HEK293 (cell line): ENCODE results near the gene AIFM3.

Source experiments
- CTCF ChIA-PET: fragments of 350-600 bp; formaldehyde crosslinking; extraction: SDS; loops from one replicate; lab custom pipeline; 2021; ENCODE audit warnings: antibody characterized with exemption; lab: Yijun Ruan, JAX
- POLR2A ChIA-PET: fragments of 300-600 bp; formaldehyde crosslinking; extraction: SDS; loops from one replicate; lab custom pipeline; 2020; ENCODE audit warnings: antibody characterized with exemption, inconsistent platforms; lab: Yijun Ruan, JAX
- H3K27ac ChIP-seq: fragments of 200-500 bp; sonication (Bioruptor generic); 2 replicates; pipeline ENCODE4 v1.5.1; 2014; ENCODE audit warnings: low read depth, low read length, control low read depth, inconsistent platforms; ENCODE audit errors: extremely low read depth
- H3K36me3 ChIP-seq, 2 experiments: fragments of 200-500 bp in 1 of 2; sonication (Bioruptor generic) in 1 of 2; 1 replicate in 1 of 2; 2 replicates in 1 of 2; pipeline ENCODE4 v1.5.1; 2014 to 2017; ENCODE audit warnings: inconsistent platforms in 2 of 2, low read length in 2 of 2; ENCODE audit not compliant: control insufficient read depth in 2 of 2, insufficient read depth in 1 of 2
- H3K4me1 ChIP-seq: fragments of 200-500 bp; sonication (Bioruptor generic); 2 replicates; pipeline ENCODE4 v1.5.1; 2014; ENCODE audit warnings: mild to moderate bottlenecking, low read length, inconsistent platforms; ENCODE audit not compliant: control insufficient read depth, insufficient read depth
- H3K4me3 ChIP-seq: 2 replicates; pipeline ENCODE4 v1.5.1; 2011; ENCODE audit warnings: low read depth, mild to moderate bottlenecking, control low read depth, low read length, moderate library complexity
- H3K9me3 ChIP-seq: fragments of 200-500 bp; sonication (Bioruptor generic); 2 replicates; pipeline ENCODE4 v1.5.1; 2014; ENCODE audit warnings: low read depth, low read length, inconsistent platforms; ENCODE audit not compliant: control insufficient read depth, insufficient read depth
- FEZF1 ChIP-seq: fragments of 450-650 bp; formaldehyde crosslinking; IDR thresholded peaks from 2 replicates; pipeline ENCODE4 v1.5.1; 2016; ENCODE audit warnings: missing biosample characterization, missing genetic modification characterization
- GLI2 ChIP-seq: fragments of 450-650 bp; formaldehyde crosslinking; IDR thresholded peaks from 2 replicates; pipeline ENCODE4; 2017; ENCODE audit warnings: missing biosample characterization, missing genetic modification characterization, low read depth, borderline replicate concordance
- ZFP41 ChIP-seq: fragments of 450-650 bp; formaldehyde crosslinking; IDR thresholded peaks from 2 replicates; pipeline ENCODE4 v1.5.1; 2016; ENCODE audit warnings: missing biosample characterization, missing genetic modification characterization, borderline replicate concordance
- ZNF146 ChIP-seq: fragments of 450-650 bp; formaldehyde crosslinking; IDR thresholded peaks from 2 replicates; pipeline ENCODE4 v1.5.1; 2016; ENCODE audit warnings: missing biosample characterization, missing genetic modification characterization
- ZNF169 ChIP-seq: fragments of 450-650 bp; formaldehyde crosslinking; IDR thresholded peaks from 2 replicates; pipeline ENCODE4 v1.5.1; 2016; ENCODE audit warnings: missing biosample characterization, missing genetic modification characterization
- ZNF670 ChIP-seq: fragments of 450-650 bp; formaldehyde crosslinking; IDR thresholded peaks from 2 replicates; pipeline ENCODE4 v1.5.1; 2016; ENCODE audit warnings: missing biosample characterization, missing genetic modification characterization, low read depth
- ZNF747 ChIP-seq: fragments of 450-650 bp; formaldehyde crosslinking; IDR thresholded peaks from 2 replicates; pipeline ENCODE4 v1.5.1; 2016; ENCODE audit warnings: missing biosample characterization, missing genetic modification characterization
- ZNF837 ChIP-seq: fragments of 450-650 bp; formaldehyde crosslinking; IDR thresholded peaks from 2 replicates; pipeline ENCODE4 v1.5.1; 2016; ENCODE audit warnings: missing biosample characterization, missing genetic modification characterization
- ZXDB ChIP-seq: fragments of 450-650 bp; formaldehyde crosslinking; IDR thresholded peaks from 2 replicates; pipeline ENCODE4 v1.5.1; 2016; ENCODE audit warnings: missing biosample characterization, missing genetic modification characterization
- TF ChIP-seq, protein P1 (sequence below): fragments of 450-650 bp; formaldehyde crosslinking; IDR thresholded peaks from 2 replicates; pipeline ENCODE4 v1.5.1; 2016; ENCODE audit warnings: missing biosample characterization, missing genetic modification characterization
- TF ChIP-seq, protein P2 (sequence below): fragments of 450-650 bp; formaldehyde crosslinking; IDR thresholded peaks from 2 replicates; pipeline ENCODE4 v1.5.1; 2016; ENCODE audit warnings: missing biosample characterization, missing genetic modification characterization
- TF ChIP-seq, protein P3 (sequence below): fragments of 450-650 bp; formaldehyde crosslinking; conservative IDR thresholded peaks from 2 replicates; pipeline ENCODE4 v1.5.1; 2016; ENCODE audit warnings: low read depth, missing biosample characterization, missing genetic modification characterization
- TF ChIP-seq, protein P4 (sequence below): fragments of 450-650 bp; formaldehyde crosslinking; IDR thresholded peaks from 2 replicates; pipeline ENCODE4 v1.5.1; 2016; ENCODE audit warnings: missing biosample characterization, missing genetic modification characterization
- TF ChIP-seq, protein P5 (sequence below): fragments of 450-650 bp; formaldehyde crosslinking; IDR thresholded peaks from 2 replicates; pipeline ENCODE4 v1.5.1; 2016; ENCODE audit warnings: missing biosample characterization, missing genetic modification characterization

Gene AIFM3

DNA sequence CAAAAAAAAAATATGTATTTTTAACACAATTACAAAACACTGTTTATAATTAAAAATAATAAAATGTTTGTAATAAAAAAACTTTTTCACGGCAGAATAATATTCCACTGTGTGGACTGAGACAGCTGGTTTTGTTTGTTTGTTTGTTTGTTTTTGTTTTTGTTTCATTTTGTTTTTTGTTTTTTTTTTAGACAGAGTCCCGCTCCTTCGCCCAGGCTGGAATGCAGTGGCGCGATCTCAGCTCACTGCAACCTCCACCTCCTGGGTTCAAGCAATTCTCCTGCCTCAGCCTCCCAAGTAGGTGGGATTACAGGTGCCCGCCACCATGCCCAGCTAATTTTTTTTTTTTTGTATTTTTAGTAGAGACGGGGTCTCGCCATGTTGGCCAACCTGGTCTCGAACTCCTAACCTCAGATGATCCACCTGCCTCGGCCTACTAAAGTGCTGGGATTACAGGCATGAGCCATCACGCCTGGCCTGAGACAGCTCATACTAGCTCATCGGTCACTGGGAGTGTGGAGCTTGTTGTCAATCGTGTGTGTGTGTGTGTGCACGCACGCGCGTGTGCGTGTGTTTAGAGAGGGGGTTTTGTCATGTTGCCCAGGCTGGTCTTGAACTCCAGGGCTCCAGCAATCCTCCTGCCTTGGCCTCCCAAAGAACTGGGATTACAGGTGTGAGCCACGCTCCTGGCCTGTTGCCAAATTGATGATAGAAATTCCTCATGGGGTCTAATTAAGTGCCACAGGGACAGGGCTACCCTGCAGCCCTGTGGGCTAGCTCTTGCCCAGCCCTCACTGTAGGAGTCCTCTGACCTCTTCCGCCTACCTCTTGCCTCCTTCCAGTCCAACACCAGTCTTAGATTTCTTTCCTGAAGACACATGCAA is 7.2 kb upstream of the AIFM3 start:
- ChIA-PET CTCF (interaction anchor here (0.6 to 4.5 kb wide), 9 partner anchors 8 to 294 kb away, joined by 3 to 22 read pairs (median 4); partner anchors contain the start of gene LZTR1), POLR2A (interaction anchor here (0.8 kb wide), 1 partner anchor 22 kb away, joined by 3 read pairs; the partner anchor contains the start of gene LZTR1)
- Histone ChIP-seq H3K9me3 (no peaks in the 10 kb centered on the region), H3K36me3 (no peaks in the 10 kb centered on the region; a peak in 1 of 3 replicates), H3K4me1 (no peaks in the 10 kb centered on the region), H3K27ac (no peak overlapping the region), H3K4me3 (no peak overlapping the region)
- TF ChIP-seq ZFP41 (tag by site-specific recombination) = no peak
- TF ChIP-seq, protein P1, sequence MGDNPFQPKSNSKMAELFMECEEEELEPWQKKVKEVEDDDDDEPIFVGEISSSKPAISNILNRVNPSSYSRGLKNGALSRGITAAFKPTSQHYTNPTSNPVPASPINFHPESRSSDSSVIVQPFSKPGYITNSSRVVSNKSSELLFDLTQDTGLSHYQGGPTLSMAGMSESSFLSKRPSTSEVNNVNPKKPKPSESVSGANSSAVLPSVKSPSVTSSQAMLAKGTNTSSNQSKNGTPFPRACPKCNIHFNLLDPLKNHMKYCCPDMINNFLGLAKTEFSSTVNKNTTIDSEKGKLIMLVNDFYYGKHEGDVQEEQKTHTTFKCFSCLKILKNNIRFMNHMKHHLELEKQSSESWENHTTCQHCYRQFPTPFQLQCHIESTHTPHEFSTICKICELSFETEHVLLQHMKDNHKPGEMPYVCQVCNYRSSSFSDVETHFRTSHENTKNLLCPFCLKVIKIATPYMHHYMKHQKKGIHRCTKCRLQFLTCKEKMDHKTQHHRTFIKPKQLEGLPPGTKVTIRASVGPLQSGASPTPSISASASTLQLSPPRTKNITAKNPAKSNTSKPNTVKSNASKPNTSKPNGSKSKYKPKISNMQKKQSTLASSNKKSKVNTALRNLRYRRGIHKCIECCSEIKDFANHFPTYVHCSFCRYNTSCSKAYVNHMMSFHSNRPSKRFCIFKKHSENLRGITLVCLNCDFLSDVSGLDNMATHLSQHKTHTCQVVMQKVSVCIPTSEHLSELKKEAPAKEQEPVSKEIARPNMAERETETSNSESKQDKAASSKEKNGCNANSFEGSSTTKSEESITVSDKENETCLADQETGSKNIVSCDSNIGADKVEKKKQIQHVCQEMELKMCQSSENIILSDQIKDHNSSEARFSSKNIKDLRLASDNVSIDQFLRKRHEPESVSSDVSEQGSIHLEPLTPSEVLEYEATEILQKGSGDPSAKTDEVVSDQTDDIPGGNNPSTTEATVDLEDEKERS (tag by site-specific recombination) = 0 out of 2 replicates have a peak, but pooled peaks have one; percentile 33
- TF ChIP-seq, protein P2, sequence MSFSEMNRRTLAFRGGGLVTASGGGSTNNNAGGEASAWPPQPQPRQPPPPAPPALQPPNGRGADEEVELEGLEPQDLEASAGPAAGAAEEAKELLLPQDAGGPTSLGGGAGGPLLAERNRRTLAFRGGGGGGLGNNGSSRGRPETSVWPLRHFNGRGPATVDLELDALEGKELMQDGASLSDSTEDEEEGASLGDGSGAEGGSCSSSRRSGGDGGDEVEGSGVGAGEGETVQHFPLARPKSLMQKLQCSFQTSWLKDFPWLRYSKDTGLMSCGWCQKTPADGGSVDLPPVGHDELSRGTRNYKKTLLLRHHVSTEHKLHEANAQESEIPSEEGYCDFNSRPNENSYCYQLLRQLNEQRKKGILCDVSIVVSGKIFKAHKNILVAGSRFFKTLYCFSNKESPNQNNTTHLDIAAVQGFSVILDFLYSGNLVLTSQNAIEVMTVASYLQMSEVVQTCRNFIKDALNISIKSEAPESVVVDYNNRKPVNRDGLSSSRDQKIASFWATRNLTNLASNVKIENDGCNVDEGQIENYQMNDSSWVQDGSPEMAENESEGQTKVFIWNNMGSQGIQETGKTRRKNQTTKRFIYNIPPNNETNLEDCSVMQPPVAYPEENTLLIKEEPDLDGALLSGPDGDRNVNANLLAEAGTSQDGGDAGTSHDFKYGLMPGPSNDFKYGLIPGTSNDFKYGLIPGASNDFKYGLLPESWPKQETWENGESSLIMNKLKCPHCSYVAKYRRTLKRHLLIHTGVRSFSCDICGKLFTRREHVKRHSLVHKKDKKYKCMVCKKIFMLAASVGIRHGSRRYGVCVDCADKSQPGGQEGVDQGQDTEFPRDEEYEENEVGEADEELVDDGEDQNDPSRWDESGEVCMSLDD (tag by site-specific recombination) = no peak
- TF ChIP-seq ZNF169 (tag by site-specific recombination) = no peak
- TF ChIP-seq, protein P3, sequence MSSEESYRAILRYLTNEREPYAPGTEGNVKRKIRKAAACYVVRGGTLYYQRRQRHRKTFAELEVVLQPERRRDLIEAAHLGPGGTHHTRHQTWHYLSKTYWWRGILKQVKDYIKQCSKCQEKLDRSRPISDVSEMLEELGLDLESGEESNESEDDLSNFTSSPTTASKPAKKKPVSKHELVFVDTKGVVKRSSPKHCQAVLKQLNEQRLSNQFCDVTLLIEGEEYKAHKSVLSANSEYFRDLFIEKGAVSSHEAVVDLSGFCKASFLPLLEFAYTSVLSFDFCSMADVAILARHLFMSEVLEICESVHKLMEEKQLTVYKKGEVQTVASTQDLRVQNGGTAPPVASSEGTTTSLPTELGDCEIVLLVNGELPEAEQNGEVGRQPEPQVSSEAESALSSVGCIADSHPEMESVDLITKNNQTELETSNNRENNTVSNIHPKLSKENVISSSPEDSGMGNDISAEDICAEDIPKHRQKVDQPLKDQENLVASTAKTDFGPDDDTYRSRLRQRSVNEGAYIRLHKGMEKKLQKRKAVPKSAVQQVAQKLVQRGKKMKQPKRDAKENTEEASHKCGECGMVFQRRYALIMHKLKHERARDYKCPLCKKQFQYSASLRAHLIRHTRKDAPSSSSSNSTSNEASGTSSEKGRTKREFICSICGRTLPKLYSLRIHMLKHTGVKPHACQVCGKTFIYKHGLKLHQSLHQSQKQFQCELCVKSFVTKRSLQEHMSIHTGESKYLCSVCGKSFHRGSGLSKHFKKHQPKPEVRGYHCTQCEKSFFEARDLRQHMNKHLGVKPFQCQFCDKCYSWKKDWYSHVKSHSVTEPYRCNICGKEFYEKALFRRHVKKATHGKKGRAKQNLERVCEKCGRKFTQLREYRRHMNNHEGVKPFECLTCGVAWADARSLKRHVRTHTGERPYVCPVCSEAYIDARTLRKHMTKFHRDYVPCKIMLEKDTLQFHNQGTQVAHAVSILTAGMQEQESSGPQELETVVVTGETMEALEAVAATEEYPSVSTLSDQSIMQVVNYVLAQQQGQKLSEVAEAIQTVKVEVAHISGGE (tag by site-specific recombination) = no peak
- TF ChIP-seq, protein P4, sequence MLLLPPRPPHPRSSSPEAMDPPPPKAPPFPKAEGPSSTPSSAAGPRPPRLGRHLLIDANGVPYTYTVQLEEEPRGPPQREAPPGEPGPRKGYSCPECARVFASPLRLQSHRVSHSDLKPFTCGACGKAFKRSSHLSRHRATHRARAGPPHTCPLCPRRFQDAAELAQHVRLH (tag by site-specific recombination) = 0 out of 2 replicates have a peak, but pooled peaks have one; percentile 21
- TF ChIP-seq ZNF146 (tag by site-specific recombination) = peak; percentile 78
- no peak for TF ChIP-seq GLI2 (tag by site-specific recombination)
- TF ChIP-seq ZNF837 (tag by site-specific recombination) = no peak
- TF ChIP-seq, protein P5, sequence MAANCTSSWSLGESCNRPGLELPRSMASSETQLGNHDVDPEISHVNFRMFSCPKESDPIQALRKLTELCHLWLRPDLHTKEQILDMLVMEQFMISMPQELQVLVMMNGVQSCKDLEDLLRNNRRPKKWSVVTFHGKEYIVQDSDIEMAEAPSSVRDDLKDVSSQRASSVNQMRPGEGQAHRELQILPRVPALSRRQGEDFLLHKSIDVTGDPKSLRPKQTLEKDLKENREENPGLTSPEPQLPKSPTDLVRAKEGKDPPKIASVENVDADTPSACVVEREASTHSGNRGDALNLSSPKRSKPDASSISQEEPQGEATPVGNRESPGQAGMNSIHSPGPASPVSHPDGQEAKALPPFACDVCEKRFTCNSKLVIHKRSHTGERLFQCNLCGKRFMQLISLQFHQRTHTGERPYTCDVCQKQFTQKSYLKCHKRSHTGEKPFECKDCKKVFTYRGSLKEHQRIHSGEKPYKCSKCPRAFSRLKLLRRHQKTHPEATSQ (tag by site-specific recombination) = no peak
- no peak for TF ChIP-seq ZXDB (tag by site-specific recombination)
- no peak for TF ChIP-seq FEZF1 (tag by site-specific recombination)
- no peak for TF ChIP-seq ZNF747
- TF ChIP-seq ZNF670 = no peak
